HG02763 (cell line): ENCODE results near the gene TNIK.

Experiments used
- ATAC-seq: cut with Tn5 transposase; IDR thresholded peaks from one replicate; pipeline ENCODE4 v1.9.1; 2021; ENCODE audit warnings: mild to moderate bottlenecking, moderate library complexity; ENCODE audit not compliant: unreplicated experiment

TNIK gene

DNA sequence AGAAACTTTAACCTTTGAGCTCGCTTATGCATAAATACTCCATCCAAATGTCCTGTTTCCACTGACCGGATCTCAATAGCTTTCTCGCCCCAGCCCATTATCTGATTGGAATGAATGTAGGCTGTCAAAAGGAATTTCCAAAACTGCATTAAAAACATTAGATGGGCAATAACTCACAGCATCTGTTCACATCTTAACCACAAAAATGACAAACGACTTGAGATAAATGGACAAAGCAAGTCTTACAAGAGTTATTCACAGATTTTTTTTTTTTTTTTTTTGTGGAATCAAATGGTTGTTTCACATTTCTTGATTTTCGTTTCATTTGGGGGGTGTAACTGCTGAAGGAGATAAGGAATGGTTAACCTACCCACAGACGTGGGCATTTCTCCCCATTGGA, 394.0 kb downstream of the TNIK start:
- no peak for ATAC-seq

DNA sequence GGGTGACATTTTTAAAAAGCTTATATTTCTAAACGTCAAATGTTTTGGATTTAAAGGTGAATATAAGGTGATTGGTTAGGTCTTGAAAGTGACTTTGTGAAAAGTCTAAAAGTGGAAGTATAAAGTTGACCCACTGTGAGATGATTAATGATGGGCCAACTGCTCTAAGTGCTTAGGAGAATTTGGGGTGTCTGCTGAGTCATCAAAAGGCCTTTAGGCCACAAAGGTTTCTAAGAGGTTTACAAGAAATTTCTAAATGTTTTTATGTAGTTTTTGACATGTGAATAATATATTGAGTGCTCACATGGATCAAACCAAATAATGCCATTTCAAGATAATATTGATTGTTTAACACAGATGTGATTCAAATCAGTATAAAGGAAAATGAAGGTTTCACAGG, 394.5 kb downstream of the TNIK start:
- ATAC-seq, result no peak

DNA sequence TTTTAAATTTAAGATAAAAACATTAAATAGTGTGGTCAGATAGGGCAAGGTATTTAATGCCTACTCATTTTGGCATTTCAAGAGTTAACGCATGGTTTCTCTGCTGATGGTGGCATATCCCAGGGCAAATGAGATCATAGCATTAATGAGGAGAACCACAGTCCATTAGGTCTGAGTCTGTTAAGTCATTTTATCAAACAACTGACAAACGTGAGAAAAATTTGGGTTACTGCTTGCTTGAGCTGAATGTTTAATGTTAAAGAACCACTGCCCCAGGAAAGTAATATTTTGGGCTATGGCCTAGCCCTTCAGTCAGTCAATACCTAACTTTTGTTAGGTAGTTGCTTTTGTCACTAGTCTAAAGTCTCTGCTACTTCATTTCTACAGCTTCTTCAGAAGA, 395.7 kb downstream of the TNIK start:
- ATAC-seq, result no peak

DNA sequence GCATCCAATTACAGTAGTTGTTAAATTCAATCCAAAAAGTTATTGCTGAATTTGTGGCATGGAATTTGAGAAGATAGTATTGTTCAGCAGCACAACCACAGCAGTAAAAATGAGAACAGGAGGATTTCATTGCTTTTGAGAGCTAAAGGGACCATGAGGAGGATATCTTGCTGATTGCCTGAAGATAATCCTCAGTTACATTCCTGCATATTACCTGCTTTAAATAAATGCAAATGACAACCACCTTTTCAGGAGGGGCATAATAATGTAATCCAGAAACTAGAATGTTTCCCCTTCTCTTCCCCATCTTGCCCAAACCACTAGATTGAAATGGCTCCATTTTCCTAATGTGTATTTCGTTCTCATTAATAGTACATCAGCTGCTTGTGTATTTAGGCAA, 398.5 kb downstream of the TNIK start:
- no peak for ATAC-seq

DNA sequence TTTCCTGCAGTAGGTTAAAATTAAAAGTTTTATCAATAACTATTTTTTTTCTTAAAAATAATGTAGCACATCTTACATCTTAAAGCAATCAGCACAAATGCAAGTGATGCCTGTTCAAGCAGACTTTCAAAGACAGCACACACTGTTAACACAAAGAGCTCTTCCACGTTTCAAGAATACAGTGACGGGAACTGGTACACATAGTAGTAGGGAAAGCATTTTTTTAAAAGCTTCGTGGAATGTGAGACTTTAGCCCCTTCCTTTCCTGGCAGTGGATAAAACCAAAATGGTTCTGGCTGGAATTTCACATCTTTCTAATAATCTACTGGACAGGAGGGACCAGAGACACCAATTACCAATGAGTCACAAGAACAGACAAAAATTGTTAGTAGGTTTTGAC, 400.2 kb downstream of the TNIK start:
- ATAC-seq, result no peak

DNA sequence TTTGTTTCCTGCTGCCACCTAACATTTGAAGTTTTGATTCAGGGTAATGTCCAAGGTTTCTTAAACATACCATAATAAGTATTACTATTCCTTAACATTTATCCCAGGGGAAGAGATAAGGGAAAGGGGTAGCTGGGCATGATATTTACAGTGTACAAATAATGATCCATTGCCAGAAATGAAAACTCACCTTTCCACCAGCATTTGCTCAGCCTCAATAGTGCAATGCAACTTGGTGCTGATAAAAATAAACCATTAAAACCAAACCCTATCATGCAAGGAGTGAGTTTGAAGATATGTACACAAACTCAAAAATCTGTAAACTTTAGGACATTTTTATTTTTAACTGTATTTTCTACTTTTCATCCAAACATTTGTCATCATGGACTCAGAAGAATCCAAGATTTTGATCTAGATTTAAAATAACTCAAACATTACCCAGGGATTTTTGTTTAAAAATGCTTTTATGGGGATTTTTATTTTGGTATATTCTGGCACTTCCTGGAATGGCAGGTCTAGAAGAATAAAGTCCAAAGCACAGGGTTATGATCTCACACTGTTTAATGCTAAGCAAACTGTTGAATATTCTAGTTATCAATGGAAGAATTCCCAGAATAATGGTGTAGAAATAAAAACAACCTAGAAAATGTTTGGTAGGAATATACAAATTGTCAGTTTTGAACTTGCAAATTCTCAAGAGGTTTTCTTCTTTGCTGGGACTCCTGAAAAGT, 401.2 kb downstream of the TNIK start:
- ATAC-seq, result no peak

DNA sequence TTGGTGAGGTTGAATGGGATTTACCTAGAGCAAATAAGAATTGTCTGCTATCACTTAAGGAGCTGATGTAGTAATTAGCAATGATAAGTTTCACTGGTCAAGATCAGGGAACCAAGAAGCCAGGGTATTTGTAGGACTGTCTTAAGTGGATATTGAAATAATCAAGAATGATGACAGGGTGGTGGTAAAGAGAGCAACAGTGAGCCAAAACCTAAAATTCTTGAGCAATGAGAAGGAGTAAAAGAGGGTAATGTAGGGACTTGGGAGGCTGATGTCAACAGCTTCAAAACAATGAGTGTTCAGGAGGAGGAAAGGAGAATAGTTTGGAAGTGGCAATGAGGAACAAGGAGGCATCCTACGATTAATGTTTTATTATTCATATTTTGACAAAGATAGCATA, 402.1 kb downstream of the TNIK start:
- no peak for ATAC-seq

DNA sequence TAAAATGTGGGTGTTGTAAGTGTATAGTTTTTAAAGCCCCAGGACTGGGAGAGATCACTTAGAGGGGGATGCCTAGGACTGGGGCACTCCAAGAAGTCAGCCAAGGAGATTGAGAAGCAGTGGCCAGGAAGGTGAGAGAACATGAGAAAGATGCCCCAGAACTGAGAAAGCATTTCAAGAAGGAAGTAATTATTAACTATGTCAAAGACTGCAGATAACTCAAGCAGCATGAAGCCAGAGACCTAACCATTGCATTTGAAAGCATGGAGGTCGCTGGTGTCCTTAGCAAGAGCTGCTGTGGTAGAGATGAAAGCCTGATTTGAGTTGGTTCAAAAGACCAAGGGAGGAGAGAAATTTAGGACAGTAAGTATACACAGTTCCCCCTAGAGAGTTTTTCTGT, 403.1 kb downstream of the TNIK start:
- ATAC-seq, result no peak

DNA sequence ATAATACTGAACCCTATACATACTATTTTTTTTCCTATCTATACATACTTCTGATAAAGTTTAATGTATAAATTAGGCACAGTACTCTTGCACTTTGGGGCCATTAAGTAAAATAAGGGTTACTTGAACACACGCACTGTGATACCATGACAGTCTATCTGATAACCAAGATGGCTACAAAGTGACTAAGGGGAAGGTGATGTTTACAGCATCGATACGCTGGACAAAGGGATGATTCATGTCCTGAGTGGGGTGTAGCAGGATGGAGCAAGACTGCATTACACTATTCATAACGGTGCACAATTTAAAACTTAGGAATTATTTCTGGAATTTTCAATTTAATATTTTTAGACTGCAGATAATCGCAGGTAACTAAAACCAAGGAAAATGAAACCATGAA, 403.7 kb downstream of the TNIK start:
- ATAC-seq, result no peak

DNA sequence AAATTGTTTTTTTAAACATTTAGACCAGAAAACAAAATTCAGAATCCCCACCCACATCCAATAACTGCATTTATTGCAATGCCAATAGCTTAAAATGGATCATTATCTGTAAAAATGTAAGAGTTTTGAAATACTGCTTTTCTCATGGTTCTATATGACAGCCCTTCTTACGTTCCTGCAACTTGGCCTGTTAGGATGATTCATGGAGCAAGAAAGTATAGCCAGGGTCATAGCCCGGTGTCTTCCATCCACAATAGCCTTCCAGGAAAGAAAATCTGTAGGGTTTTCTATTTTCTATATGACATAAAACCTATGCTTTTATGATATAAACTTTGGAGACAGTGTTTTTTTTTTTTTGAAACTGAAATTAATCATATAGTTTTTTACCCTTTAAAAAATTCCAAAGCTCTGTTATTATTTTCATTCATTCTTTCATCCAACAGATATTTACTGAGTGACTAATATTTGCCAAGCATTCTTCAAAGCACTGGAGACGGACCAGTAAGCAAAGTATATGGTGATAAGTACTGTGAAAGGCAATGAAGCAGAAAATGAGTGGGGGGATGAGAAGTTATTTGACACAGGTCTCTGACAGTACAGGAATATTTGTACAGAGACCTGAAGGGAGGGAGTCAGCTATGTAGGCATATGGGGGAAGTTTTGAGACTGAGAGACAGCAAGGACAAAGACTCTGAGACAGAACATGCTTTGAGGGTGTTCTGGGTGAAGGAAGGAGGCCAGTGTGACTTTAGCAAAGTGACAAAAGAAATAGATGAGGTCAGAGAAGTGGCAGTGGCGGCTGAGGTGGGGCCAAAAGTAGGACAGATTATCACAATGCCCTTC, 404.6 kb downstream of the TNIK start:
- ATAC-seq, result no peak

DNA sequence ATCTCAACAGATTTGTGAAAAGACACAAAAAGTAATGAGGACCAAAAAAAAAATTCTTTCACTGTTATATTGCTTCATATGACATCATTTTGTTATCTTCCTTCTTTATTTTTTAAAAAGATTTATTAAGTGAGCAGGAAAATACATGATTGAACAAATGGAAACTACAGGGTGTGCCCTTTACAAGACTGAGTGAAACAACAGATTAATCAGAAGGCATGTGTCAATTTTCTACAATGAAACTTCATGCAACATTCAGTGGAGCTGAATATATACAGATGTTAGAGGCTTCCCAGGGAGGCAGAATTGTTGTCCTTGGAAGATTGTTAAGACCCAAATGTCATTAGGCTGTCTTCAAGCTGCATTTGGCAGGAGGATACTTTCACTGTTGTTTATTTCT, 405.3 kb downstream of the TNIK start:
- ATAC-seq, result no peak

DNA sequence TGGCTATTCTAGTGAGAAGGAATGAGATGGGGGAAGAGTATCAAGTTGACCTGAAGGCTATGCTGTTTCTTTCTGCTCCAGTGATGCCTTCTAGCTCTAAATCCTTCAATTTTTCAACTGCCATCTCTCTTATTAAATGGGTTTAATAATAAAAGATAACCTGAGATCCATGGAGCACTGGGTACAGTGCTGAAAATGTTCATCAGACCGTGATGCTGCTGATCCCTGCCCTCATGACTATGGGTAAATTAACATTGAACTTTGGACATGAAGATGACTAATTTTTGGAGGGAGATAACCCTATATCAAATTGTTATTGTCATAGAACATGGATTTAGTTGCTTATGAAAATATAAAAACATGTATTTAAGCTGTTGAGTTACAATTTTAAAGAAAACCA, 406.0 kb downstream of the TNIK start:
- ATAC-seq, result no peak

DNA sequence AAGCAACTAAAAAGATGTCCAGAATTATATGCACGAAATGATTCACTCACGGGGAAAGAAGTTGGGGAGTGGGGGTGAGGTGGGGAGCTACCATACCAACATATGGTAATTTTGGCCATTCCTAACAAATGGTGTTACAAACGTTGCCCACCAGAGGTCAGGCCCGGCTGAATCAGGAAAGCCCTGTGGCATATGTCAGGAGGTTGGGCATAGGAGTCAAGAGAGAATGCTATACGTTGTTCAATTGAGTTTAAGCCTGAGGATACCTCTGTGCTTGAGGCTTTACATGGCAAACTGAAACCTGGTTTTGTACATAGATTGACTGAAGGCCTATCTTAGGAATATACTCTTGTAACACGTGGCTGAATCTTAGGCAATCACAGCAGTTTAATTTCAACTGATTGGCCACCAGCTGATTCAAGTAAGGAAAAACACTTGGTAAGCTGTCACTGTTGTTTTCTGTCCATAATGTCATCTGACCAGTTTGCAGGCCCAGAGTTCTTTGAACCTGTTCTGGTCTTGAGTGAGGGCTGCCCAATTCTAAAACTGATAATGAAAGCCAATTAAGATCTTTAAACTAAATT, 410.3 kb downstream of the TNIK start:
- ATAC-seq, result peak; percentile 76

DNA sequence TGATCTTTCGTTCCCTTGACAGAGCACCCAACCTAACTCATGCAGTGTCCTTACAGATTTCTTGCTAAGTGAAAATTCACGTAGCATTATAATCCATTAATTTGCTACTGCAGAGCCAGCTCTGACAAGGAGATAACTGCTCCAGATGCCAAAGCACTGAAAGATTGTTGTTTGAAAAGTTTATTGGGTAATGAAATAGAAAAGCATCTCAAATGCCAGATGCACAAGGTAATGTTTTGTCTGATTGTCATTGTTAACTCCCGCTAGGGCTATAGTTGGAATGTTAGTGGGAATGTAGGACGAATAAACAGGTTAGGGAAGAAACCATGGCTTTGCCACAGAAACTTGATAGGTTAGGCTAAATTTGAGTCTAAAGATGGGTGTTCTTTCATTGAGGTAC, 413.4 kb downstream of the TNIK start:
- ATAC-seq, result no peak

DNA sequence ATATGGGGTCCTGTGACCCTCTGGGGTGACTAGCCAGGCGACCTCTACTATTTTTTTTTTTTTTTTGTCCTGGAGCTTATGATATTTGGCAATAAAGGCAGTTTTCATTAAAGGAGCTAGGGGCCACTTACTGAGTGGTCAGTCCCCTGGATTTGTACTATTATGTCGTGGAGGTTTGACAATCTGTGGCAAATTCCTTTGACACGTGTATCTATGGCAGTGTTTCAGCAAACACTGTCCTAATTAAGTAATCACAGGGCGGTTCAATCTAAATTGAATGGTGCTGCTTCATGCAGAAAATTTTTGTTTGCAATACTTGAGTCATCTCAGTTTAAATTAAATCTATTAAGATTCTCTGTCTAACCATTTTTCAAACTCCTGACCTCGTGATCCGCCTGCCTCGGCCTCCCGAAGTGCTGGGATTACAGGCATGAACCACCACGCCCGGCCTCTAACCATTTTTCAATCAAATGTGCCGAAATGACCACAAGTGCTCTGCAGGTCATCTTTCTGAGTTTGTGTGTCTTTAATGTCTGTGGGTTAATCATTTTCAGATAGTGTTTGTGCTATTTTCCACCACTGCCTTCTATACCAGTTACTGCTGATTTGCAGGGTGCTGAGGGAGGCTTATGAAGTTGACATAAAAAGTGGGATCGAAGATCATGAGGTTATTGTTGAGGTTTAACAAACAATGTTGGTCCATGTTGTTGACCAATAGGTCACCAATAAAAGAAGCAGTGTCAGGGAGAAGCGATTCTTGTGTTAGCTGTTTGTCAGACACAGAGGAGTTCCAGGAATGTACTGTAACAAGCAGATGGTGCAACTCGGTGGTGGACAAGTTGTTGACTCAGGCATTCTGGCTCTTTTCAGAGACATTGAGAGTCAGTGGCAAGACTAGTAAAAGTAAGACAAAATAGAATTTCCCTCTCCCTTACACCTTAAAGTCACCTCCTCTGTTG, 415.1 kb downstream of the TNIK start:
- ATAC-seq, result no peak

DNA sequence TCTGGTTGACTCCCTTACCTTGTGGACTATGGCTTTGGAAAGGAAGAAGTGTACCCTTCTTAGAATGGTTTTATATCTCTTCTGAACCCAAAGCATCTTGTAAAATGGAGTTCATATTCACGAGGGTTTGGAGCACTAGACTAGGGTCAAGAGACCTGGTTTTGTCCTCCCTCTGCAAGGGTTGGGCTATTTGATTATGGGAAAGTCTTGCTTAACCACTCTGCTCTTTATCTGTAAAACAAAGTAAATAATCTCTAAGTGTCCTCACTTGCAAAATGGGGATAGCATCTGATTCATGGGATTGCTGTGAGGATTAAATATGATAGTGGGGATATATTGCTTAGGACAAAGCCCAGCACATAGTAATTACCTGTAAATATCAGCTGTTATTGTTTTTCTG, 415.8 kb downstream of the TNIK start:
- no peak for ATAC-seq

DNA sequence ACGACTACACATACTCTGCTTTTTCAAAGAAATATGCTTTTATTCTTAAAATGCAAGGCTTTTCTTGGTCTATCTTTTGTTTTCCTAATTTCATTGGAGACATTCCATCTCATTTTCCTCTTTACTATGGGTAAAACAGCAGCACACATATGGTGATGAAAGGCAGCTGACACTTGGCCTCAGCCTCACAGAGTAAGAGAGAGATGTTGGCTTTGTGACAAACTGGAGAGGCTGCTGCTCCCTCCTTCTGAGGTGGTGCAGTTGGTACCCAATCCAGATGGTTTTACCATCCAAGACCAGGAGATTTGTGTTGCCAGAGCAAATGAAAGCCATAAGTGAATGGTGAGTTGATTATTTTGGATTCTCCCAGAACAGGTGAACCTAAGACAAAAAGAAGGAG, 420.5 kb downstream of the TNIK start:
- no peak for ATAC-seq

DNA sequence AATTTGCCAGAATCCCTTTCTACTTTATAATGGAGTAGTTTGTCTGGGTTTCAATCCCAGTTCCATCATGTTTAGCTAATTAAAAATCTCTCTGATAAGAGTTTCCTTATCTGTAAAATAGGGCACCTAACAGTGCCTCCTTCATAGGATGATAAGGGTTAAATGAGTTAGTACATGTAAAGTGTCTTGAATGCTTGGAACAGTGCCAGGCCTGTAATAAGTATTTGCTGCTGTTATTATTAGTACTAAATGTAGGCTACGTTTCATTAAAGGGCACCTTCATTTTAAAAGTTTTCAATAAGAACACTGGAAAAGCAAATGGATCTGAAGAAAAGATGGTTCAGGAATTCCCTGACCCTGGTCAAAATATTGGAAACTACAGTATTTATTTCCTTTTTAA, 421.9 kb downstream of the TNIK start:
- no peak for ATAC-seq

DNA sequence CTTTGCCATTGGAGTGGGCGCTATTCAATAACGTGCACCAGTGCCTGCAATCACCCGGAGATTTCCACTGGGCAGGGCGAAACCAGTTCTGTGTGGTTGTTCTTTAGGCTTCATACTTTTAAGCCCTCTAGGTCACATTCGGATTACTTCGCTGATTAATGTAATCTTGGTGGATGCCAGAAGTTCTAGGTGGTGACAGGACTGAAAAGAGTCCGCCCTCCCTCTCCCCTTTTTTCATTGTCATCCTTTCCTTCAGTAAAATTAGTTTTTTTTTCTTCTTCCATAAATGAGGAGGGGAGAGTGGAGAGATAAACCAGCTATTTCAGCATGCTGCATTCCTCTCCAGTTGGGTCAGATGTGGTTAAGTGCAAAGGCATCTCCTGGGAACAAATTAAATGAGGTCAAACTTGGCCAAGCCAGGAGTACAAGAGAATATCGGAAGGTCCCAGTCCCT, 431.4 kb downstream of the TNIK start:
- ATAC-seq, result no peak

DNA sequence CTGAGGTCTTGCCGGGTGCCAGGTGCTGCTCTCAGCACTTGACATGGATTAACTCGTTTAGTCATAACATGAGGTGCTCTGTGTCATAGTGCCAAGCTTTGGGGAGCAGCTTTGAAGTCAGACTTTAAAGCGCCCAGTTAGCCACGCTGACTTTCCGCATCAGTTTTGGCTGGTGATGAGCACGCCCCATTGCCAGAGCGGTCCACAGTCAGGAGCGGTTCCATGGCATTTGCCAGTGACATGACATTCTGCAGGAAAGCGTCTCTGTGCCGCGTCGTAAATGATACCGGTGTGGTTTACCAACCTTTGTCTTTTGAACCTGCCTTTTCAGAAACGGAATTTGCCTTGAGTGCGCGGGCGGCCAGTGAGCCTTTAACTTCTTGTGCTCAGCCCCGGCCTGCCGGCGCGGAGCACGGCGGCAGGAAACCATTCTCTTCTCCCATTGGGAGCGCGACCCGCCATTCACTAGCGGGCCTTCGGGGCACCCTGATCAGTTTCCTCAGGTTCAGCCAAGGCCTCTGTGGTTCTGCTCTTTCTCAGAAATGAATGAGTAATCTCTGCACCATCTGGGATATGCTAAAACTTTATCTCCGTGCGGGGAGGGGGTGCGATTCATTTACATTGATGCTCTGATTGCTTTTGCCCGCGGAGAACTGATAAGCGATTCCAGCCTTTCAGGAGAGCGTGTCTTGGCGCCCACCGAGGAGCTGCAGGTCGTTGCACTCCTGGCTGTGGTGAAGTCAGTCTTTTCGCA, 432.0 kb downstream of the TNIK start:
- no peak for ATAC-seq
